WTC11 (cell line): ENCODE data around the gene TSC22D3.

Experiments
- AFF4 ChIP-seq: sonication (generic); formaldehyde crosslinking; IDR thresholded peaks from 2 replicates; pipeline ENCODE4 v1.8.1; 2023; ENCODE audit warnings: mild to moderate bottlenecking, missing genetic modification reagents, borderline replicate concordance
- ATF6 ChIP-seq: sonication (generic); formaldehyde crosslinking; IDR thresholded peaks from 2 replicates; pipeline ENCODE4 v1.8.1; 2023; ENCODE audit warnings: mild to moderate bottlenecking, missing genetic modification reagents
- CTCF ChIP-seq: fragments of 200-600 bp; IDR thresholded peaks from 2 replicates; pipeline ENCODE4 v1.8.0; 2022; ENCODE audit warnings: antibody characterized with exemption
- FOXK1 ChIP-seq: sonication (generic); formaldehyde crosslinking; IDR thresholded peaks from 2 replicates; pipeline ENCODE4 v1.8.0; 2022; ENCODE audit warnings: mild to moderate bottlenecking, moderate library complexity, missing genetic modification reagents
- GTF2I ChIP-seq: fragments of 250-450 bp; sonication (Bioruptor Pico); conservative IDR thresholded peaks from 2 replicates; pipeline ENCODE4 v1.4.0; 2021; ENCODE audit warnings: mild to moderate bottlenecking
- IRF1 ChIP-seq: sonication (generic); formaldehyde crosslinking; IDR thresholded peaks from 2 replicates; pipeline ENCODE4 v1.8.0; 2023; ENCODE audit warnings: missing genetic modification reagents
- MLX ChIP-seq: sonication (generic); formaldehyde crosslinking; IDR thresholded peaks from 2 replicates; pipeline ENCODE4 v1.8.1; 2023; ENCODE audit warnings: mild to moderate bottlenecking, missing genetic modification reagents, moderate library complexity
- SP1 ChIP-seq: sonication (generic); formaldehyde crosslinking; conservative IDR thresholded peaks from 2 replicates; pipeline ENCODE4 v1.8.1; 2022; ENCODE audit warnings: missing genetic modification reagents
- ZSCAN18 ChIP-seq: fragments of 250-450 bp; sonication (Bioruptor Pico); IDR thresholded peaks from 2 replicates; pipeline ENCODE4 v2.1.2; 2022; ENCODE audit warnings: mild to moderate bottlenecking, moderate library complexity

- TF ChIP-seq CTCF (no peak), FOXK1 (CRISPR knock-in tag) (no peak), SP1 (CRISPR knock-in tag) (no peak), GTF2I (CRISPR knock-in tag) (no peak), IRF1 (CRISPR knock-in tag) (no peak), ATF6 (no peak), ZSCAN18 (CRISPR knock-in tag) (no peak), AFF4 (CRISPR knock-in tag) (no peak), MLX (CRISPR knock-in tag) (no peak)
These were observed 29.6 kb upstream of the TSC22D3 start for GRCh38 chrX:107805179-107805578.
